ENCODE data around the gene B3GNT3.

DNA sequence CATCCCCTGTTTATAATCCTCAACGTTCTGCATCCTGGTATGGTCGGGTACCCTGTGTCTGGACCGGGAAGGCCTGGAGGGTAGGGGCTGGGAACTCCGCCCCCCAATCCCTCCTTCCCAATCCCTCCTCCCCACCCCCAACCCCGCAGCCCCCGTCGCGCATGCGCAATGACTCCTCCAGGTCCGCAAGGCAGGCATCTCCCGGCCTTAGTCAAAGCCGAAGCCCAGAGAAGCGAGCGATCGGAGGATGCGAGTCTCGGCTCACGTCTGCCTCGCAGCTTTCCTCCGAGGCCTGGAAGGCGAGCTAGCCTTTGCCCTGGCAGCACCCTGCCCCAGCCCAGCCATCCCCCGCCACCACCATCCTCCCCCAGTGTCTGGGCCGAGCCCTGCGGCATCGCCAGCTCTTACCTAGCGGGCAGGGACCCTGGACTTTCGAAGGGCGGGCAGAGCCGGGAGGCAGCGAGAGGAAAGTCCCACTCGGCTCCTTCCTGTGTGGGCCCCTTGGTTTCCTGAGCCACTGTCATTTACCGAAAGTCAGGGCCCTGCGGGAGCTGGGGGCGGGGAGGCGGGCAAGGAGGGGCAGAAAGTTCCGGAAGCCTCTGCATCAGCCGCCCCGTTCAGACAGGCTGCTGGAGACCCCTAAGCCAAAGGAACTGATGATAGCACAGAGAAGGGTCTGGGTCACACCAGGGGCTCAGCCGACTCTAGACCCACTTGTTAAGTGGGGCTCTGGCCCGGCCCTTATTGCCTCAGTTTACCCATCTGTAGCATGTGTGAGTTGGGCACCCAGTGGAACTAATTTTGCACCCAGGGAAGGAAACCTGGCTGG lies 52.8 kb downstream of the B3GNT3 start, which contains the start of gene JAK3:
- TF ChIP-seq POLR2AphosphoS5 (IDR thresholded peaks at IDR 0.05; ENCODE audit: low read depth, low read length) (peak; percentile 84), POLR2A (IDR thresholded peaks at IDR 0.05; ENCODE audit: low read depth, low read length) (peak; percentile 88)
